ENCODE results near the gene DNAI2. TPM values are rescaled to one million over a fixed set of nuclear protein-coding genes. Genes with fewer than 3 reads are reported as not detected.

The DNAI2 gene
- total RNA-seq, 4 donors from 2014 or later, result not detected

DNA sequence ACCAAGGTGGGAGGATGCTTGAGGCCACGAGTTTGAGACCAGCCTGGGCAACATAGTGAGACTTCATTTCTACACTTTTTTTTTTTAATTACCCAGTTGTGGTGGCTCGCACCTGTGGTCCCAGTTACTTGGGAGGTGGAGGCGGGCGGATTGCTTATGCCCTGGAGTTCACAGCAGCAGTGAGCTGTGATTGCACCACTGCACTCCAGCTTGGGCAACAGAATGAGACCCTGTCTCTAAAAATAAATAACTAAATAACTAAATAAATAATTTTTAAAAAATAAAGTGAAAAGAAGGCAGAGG is 9.3 kb downstream of the DNAI2 start:
- no peak overlapping the region for H3K4me3 ChIP-seq
- H3K4me1 ChIP-seq, result peaks cover 5% of the 10 kb centered on the region
- no peak for DNase-seq (ENCODE audit: low spot score in 2 of 2)
- no peaks in the 10 kb centered on the region for H3K36me3 ChIP-seq
- H3K9me3 ChIP-seq, result no peaks in the 10 kb centered on the region
- WGBS, result 89% methylated on average over 4 of the region's 4 CpGs
- H3K27me3 ChIP-seq, result no peaks in the 10 kb centered on the region
- TF ChIP-seq EP300 (IDR thresholded peaks at IDR 0.05) (no peak), POLR2A (IDR thresholded peaks at IDR 0.05) (no peak), POLR2AphosphoS5 (IDR thresholded peaks at IDR 0.05) (no peak)
- TF ChIP-seq, protein P1, sequence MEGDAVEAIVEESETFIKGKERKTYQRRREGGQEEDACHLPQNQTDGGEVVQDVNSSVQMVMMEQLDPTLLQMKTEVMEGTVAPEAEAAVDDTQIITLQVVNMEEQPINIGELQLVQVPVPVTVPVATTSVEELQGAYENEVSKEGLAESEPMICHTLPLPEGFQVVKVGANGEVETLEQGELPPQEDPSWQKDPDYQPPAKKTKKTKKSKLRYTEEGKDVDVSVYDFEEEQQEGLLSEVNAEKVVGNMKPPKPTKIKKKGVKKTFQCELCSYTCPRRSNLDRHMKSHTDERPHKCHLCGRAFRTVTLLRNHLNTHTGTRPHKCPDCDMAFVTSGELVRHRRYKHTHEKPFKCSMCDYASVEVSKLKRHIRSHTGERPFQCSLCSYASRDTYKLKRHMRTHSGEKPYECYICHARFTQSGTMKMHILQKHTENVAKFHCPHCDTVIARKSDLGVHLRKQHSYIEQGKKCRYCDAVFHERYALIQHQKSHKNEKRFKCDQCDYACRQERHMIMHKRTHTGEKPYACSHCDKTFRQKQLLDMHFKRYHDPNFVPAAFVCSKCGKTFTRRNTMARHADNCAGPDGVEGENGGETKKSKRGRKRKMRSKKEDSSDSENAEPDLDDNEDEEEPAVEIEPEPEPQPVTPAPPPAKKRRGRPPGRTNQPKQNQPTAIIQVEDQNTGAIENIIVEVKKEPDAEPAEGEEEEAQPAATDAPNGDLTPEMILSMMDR (IDR thresholded peaks at IDR 0.05), result no peak
- H3K27ac ChIP-seq, result no peak overlapping the region

DNA sequence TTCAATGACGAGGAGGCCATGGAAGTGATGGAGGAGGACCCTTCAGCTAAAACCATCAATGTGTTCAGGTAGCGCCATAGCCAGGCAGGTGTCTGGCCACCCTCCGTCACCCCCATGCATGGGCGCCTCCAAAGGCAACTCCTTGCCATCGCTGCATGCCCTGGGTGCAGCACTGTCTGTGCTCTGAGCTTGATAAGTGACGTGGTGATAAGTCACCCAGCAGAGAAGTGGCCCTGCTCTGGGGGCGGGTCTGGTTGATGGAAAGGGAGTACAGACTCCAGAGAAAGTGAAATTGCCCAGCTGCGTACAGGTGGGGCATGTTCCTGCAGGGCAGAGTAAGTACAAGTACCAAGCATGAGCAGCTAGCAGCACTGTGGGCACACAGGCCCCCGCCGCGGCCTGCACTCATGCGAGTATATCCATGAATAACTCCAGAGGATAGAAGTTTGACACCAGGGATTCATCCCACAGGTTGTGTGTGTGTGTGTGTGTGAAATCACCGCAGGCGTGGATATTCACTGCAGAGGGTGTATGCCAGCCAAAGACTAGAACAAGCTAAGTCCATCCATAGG is 13.1 kb downstream of the DNAI2 start:
- H3K9me3 ChIP-seq, result no peaks in the 10 kb centered on the region
- no peak overlapping the region for H3K4me3 ChIP-seq
- H3K27me3 ChIP-seq, result no peaks in the 10 kb centered on the region
- no peak overlapping the region for H3K27ac ChIP-seq
- peaks cover 20% of the 10 kb centered on the region for H3K4me1 ChIP-seq
- DNase-seq (ENCODE audit: low spot score in 2 of 2), result no peak
- H3K36me3 ChIP-seq, result no peaks in the 10 kb centered on the region
- 85% methylated on average over 14 of the region's 14 CpGs for WGBS
- TF ChIP-seq EP300 (IDR thresholded peaks at IDR 0.05), result no peak
- no peak for TF ChIP-seq POLR2AphosphoS5 (IDR thresholded peaks at IDR 0.05)
- TF ChIP-seq, protein P1 (IDR thresholded peaks at IDR 0.05), result no peak
- TF ChIP-seq POLR2A (IDR thresholded peaks at IDR 0.05), result no peak

DNA sequence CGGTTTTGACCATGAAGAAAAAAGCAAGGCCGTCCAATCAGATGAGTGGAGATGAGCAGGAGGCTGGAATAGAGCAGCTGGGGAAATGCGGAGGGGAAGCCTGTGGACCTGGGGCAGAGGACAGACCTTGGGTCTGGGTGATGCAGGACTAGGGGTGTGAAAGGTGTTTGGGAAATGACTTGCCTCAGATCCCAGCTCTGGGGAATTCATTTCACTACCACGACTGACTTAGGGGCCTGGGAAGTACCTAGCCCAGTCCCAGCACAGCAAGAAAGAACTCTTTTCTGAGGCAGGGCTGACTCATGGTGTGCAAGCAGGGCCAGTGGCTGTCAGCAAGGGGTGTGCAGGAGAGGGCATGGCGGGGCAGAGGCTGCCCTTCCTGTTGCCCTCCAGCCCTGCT is 14.8 kb downstream of the DNAI2 start:
- H3K27ac ChIP-seq, result no peak overlapping the region
- TF ChIP-seq, protein P1 (IDR thresholded peaks at IDR 0.05), result no peak
- H3K4me1 ChIP-seq, result peaks cover 18% of the 10 kb centered on the region
- H3K9me3 ChIP-seq, result no peaks in the 10 kb centered on the region
- no peaks in the 10 kb centered on the region for H3K27me3 ChIP-seq
- WGBS, result 57% methylated on average over 4 of the region's 5 CpGs
- no peak for DNase-seq (ENCODE audit: low spot score in 2 of 2)
- H3K4me3 ChIP-seq, result no peak overlapping the region
- no peaks in the 10 kb centered on the region for H3K36me3 ChIP-seq

DNA sequence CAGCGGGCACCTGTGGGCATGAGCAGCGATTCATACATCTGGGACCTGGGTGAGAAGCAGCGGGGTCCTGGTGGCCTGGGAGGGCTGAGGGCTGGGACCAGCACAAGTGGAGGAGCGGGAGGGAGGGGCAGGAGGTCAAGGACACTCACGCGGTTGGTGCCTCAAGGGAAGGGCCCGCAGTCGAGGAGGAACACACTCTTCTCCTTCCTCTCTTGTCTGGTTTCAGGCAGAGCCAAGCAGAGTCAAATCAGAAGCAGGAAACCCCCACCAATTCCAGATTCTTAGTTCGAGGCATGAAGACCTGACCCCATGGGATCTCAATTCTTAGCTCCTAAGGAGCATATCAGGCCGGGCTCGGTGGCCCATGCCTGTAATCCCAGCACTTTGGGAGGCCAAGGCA is 15.7 kb downstream of the DNAI2 start:
- DNase-seq (ENCODE audit: low spot score in 2 of 2), result no peak
- WGBS, result 74% methylated on average over 11 of the region's 11 CpGs
- H3K27ac ChIP-seq, result no peak overlapping the region
- no peak overlapping the region for H3K4me3 ChIP-seq
- TF ChIP-seq POLR2A (IDR thresholded peaks at IDR 0.05) (no peak), POLR2AphosphoS5 (IDR thresholded peaks at IDR 0.05) (no peak), EP300 (IDR thresholded peaks at IDR 0.05) (no peak)
- TF ChIP-seq, protein P1 (IDR thresholded peaks at IDR 0.05), result no peak
- H3K4me1 ChIP-seq, result peaks cover 18% of the 10 kb centered on the region
- H3K36me3 ChIP-seq, result no peaks in the 10 kb centered on the region
- no peaks in the 10 kb centered on the region for H3K27me3 ChIP-seq
- no peaks in the 10 kb centered on the region for H3K9me3 ChIP-seq

DNA sequence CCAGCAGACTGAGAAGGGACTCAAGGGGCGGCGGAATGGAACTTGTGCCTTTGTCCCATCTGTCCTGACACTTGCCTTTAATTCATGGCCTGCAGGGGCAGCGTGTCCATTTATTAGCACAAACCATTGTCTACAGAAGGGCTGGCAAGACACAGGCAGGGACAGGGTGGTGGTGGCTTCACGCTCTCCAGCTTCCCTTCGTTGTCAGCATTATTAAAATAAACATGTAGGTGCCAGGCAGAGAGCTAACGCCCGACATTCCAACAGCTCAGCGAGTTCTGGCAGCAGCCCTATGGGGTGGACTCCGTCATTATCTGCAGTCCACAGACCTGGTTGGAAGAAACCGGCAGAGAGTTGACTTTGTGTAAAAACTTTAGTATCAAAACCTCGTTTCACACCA is 16.3 kb downstream of the DNAI2 start:
- H3K4me1 ChIP-seq, result peaks cover 18% of the 10 kb centered on the region
- H3K27ac ChIP-seq, result no peak overlapping the region
- 32% methylated on average over 11 of the region's 11 CpGs for WGBS
- no peak overlapping the region for H3K4me3 ChIP-seq
- H3K27me3 ChIP-seq, result no peaks in the 10 kb centered on the region
- H3K36me3 ChIP-seq, result no peaks in the 10 kb centered on the region
- DNase-seq (ENCODE audit: low spot score in 2 of 2), result no peak
- H3K9me3 ChIP-seq, result no peaks in the 10 kb centered on the region
- TF ChIP-seq, protein P1 (IDR thresholded peaks at IDR 0.05), result no peak
- TF ChIP-seq POLR2AphosphoS5 (IDR thresholded peaks at IDR 0.05), result no peak
- TF ChIP-seq EP300 (IDR thresholded peaks at IDR 0.05), result no peak
- no peak for TF ChIP-seq POLR2A (IDR thresholded peaks at IDR 0.05)
